Tibial nerve (tissue), 4 donors: ENCODE measurements around the gene TNRC6C.

Experiments
- EP300 ChIP-seq, 2 donors: sonication (generic); formaldehyde crosslinking; IDR thresholded peaks; one replicate each; pipeline ENCODE4 v1.6.1; 2017; ENCODE audit warnings: antibody characterized with exemption in 2 of 2, mild to moderate bottlenecking in 1 of 2
- TF ChIP-seq, protein P1 (sequence below), 5 experiments: fragments of 200-600 bp in 3 of 5; fragments of 450-650 bp in 2 of 5; sonication (generic) in 3 of 5; IDR thresholded peaks; one replicate each; pipeline ENCODE4 v1.5.1; 2016 to 2019; ENCODE audit warnings: antibody characterized with exemption in 5 of 5, mild to moderate bottlenecking in 3 of 5, moderate library complexity in 2 of 5

DNA sequence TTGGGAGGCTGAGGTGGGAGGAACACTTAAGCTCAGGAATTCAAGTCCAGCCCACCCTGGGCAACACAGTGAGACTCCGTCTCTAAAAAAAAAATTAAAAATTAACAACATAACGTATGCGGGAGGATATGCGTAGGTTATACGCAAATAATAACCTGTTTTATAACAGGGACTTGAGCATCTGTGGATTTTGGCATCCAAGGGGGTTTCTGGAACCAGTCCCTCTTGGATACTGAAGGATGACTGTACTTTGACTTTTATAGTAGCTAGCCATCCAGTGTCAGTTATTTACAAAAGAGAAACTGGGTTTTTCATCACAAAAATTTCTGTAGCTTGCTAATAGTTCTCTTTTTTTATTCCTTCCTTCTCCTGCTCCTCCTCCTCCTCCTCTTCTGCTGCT is 64.5 kb downstream of the TNRC6C start:
- TF ChIP-seq, protein P1, sequence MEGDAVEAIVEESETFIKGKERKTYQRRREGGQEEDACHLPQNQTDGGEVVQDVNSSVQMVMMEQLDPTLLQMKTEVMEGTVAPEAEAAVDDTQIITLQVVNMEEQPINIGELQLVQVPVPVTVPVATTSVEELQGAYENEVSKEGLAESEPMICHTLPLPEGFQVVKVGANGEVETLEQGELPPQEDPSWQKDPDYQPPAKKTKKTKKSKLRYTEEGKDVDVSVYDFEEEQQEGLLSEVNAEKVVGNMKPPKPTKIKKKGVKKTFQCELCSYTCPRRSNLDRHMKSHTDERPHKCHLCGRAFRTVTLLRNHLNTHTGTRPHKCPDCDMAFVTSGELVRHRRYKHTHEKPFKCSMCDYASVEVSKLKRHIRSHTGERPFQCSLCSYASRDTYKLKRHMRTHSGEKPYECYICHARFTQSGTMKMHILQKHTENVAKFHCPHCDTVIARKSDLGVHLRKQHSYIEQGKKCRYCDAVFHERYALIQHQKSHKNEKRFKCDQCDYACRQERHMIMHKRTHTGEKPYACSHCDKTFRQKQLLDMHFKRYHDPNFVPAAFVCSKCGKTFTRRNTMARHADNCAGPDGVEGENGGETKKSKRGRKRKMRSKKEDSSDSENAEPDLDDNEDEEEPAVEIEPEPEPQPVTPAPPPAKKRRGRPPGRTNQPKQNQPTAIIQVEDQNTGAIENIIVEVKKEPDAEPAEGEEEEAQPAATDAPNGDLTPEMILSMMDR (IDR thresholded peaks at IDR 0.05) = no peak
- TF ChIP-seq EP300 (IDR thresholded peaks at IDR 0.05) = no peak
